ENCODE measurements around the gene CPAMD8. TPM values are rescaled to one million over a fixed set of nuclear protein-coding genes. Genes with fewer than 3 reads are reported as not detected.

CPAMD8 gene
- total and polyA plus RNA-seq, 9 of the 15 experiments (the other 6 are each of a cell fraction or from before 2014, with no cell fraction given), result 0.20 to 2.1 (median 1.3) TPM

DNA sequence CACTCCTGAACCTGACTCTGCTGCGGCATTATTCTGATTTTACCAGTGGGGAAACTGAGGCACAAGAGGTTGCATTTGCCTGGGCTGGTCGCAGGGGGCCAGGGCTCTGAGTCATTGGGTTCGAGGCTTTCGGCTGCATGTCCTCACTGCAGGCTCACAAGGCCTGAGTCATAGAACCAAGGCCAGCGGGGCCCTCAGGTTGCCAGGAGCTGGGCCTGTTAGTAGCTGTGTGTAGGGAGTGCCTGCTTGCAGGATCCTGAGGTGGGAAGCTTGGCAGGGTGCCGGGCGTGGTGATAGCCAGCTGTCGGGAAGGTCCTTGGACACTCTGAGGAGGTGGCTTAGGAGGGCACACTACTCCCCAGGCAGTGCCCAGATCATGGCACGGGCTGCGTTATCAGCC is 159.4 kb downstream of the CPAMD8 start:
- POLR2A ChIA-PET, result no interaction called here
- Histone ChIP-seq H4K20me1 (replicated peaks; ENCODE audit: control insufficient read depth, insufficient read depth, low read length) (no peaks in the 10 kb centered on the region), H3K79me2 (ENCODE audit: control insufficient read depth, insufficient read depth, low read length) (no peaks in the 10 kb centered on the region), H2AFZ (ENCODE audit: low read depth, low read length) (no peak overlapping the region), H3K27me3 (ENCODE audit: control insufficient read depth in 2 of 2, insufficient read depth in 2 of 2, low read length in 2 of 2) (no peaks in the 10 kb centered on the region), H3K9me1 (ENCODE audit: control insufficient read depth, insufficient read depth, low read length) (no peaks in the 10 kb centered on the region), H3K4me3 (no peak overlapping the region), H3K9me3 (replicated peaks; ENCODE audit: control insufficient read depth, insufficient read depth, low read depth, low read length) (no peaks in the 10 kb centered on the region), H3K4me2 (ENCODE audit: insufficient read depth, low read length) (no peak overlapping the region), H3K4me1 (replicated peaks in 1 of 2; ENCODE audit: control insufficient read depth in 2 of 2, insufficient read depth in 2 of 2, low read length in 2 of 2) (peaks cover 0 to 20% of the 10 kb centered on the region in 2 experiments; a peak in 2 of 5 replicates), H3K9ac (ENCODE audit: insufficient read depth in 1 of 2, low read depth in 2 of 2, low read length in 2 of 2) (no peak overlapping the region), H3K27ac (ENCODE audit: extremely low read depth, low read depth, low read length) (no peak overlapping the region), H3K36me3 (ENCODE audit: control insufficient read depth, insufficient read depth, low read length) (peaks cover 82% of the 10 kb centered on the region)
- no peak for FAIRE-seq
- in situ Hi-C loops (cut with MboI) (no loop called here), intact Hi-C loops (cut with micrococcal nuclease) (no loop called here)
- CTCF ChIA-PET (ENCODE audit: low intra/inter-chr PET ratio), result no interaction called here
- no peak for ATAC-seq
- no TSS peak for BruUV-seq (replicated peaks)
- 93% methylated on average over 10 of the region's 10 CpGs for WGBS (ENCODE audit: insufficient coverage, low coverage, missing lambda C conversion rate)
- TF ChIP-seq, protein P1, sequence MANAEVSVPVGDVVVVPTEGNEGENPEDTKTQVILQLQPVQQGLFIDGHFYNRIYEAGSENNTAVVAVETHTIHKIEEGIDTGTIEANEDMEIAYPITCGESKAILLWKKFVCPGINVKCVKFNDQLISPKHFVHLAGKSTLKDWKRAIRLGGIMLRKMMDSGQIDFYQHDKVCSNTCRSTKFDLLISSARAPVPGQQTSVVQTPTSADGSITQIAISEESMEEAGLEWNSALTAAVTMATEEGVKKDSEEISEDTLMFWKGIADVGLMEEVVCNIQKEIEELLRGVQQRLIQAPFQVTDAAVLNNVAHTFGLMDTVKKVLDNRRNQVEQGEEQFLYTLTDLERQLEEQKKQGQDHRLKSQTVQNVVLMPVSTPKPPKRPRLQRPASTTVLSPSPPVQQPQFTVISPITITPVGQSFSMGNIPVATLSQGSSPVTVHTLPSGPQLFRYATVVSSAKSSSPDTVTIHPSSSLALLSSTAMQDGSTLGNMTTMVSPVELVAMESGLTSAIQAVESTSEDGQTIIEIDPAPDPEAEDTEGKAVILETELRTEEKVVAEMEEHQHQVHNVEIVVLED (CRISPR knock-in tag; IDR thresholded peaks at IDR 0.05), result no peak
- TF ChIP-seq ZBTB8A (IDR thresholded peaks at IDR 0.05; ENCODE audit: partially characterized antibody) (no peak), POLR2A (conservative IDR thresholded peaks at IDR 0.05) (no peak), ZNF584 (CRISPR knock-in tag; IDR thresholded peaks at IDR 0.05; ENCODE audit: low read depth) (no peak), ETV1 (tag; conservative IDR thresholded peaks at IDR 0.05; ENCODE audit: low read depth) (no peak), HCFC1 (IDR thresholded peaks at IDR 0.05; ENCODE audit: low read depth, low read length) (no peak), ZNF324 (CRISPR knock-in tag; IDR thresholded peaks at IDR 0.05) (no peak), ZC3H11A (IDR thresholded peaks at IDR 0.05; ENCODE audit: low read depth, low read length) (no peak), KDM4B (IDR thresholded peaks at IDR 0.05; ENCODE audit: borderline replicate concordance in 2 of 2, low read depth in 1 of 2) (no peak), MCM5 (IDR thresholded peaks at IDR 0.05; ENCODE audit: low read depth) (no peak), MYBL2 (IDR thresholded peaks at IDR 0.05; ENCODE audit: low read depth) (no peak), MYBL2 (CRISPR knock-in tag; IDR thresholded peaks at IDR 0.05; ENCODE audit: borderline replicate concordance) (no peak), ZEB2 (IDR thresholded peaks at IDR 0.05) (no peak), BRF1 (IDR thresholded peaks at IDR 0.05; ENCODE audit: borderline replicate concordance, extremely low read depth, insufficient read length) (no peak), CBX3 (IDR thresholded peaks at IDR 0.05; ENCODE audit: borderline replicate concordance in 1 of 2, low read length in 2 of 2) (no peak), TAF7 (tag; IDR thresholded peaks at IDR 0.05) (no peak)
- TF ChIP-seq, protein P2, sequence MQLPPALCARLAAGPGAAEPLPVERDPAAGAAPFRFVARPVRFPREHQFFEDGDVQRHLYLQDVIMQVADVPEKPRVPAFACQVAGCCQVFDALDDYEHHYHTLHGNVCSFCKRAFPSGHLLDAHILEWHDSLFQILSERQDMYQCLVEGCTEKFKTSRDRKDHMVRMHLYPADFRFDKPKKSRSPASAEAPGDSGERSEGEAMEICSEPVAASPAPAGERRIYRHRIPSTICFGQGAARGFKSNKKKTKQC (CRISPR knock-in tag; IDR thresholded peaks at IDR 0.05), result no peak
- TF ChIP-seq, protein P3, sequence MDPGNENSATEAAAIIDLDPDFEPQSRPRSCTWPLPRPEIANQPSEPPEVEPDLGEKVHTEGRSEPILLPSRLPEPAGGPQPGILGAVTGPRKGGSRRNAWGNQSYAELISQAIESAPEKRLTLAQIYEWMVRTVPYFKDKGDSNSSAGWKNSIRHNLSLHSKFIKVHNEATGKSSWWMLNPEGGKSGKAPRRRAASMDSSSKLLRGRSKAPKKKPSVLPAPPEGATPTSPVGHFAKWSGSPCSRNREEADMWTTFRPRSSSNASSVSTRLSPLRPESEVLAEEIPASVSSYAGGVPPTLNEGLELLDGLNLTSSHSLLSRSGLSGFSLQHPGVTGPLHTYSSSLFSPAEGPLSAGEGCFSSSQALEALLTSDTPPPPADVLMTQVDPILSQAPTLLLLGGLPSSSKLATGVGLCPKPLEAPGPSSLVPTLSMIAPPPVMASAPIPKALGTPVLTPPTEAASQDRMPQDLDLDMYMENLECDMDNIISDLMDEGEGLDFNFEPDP (CRISPR knock-in tag; IDR thresholded peaks at IDR 0.05), result no peak
- DNase-seq (ENCODE audit: extremely low read depth in 1 of 4, low spot score in 3 of 4), result no peak
